Neutrophil (primary cell): ENCODE data around the gene SND1.

Source experiments
- H3K27ac ChIP-seq: fragments of 200-600 bp; sonication (generic); 2 replicates; pipeline ENCODE4 v1.5.1; 2016; ENCODE audit warnings: mild to moderate bottlenecking, moderate library complexity
- H3K27me3 ChIP-seq: fragments of 200-600 bp; sonication (generic); 2 replicates; pipeline ENCODE4 v1.6.0; 2016; ENCODE audit warnings: mild to moderate bottlenecking
- H3K36me3 ChIP-seq: fragments of 200-600 bp; sonication (generic); 2 replicates; pipeline ENCODE4 v1.5.1; 2017
- H3K4me1 ChIP-seq, 2 experiments: fragments of 200-600 bp in 1 of 2; sonication (generic) in 1 of 2; 1 replicate in 1 of 2; 2 replicates in 1 of 2; pipeline versions ENCODE4 v1.5.1 to v1.6.1; 2013 to 2016; ENCODE audit warnings: low read depth in 1 of 2, low read length in 1 of 2, mild to moderate bottlenecking in 1 of 2, moderate library complexity in 1 of 2; ENCODE audit not compliant: control insufficient read depth in 1 of 2, insufficient read depth in 1 of 2
- H3K4me3 ChIP-seq, 2 experiments: fragments of 200-600 bp in 1 of 2; sonication (generic) in 1 of 2; 1 replicate in 1 of 2; 2 replicates in 1 of 2; pipeline ENCODE4 v1.5.1; 2013 to 2016; ENCODE audit warnings: low read depth in 1 of 2, low read length in 1 of 2, mild to moderate bottlenecking in 1 of 2, moderate library complexity in 1 of 2
- H3K9me3 ChIP-seq: fragments of 200-600 bp; sonication (generic); 2 replicates; pipeline ENCODE4 v1.5.1; 2016
- CTCF ChIP-seq: fragments of 200-600 bp; sonication (generic); IDR thresholded peaks from 2 replicates; pipeline ENCODE4 v1.5.1; 2016; ENCODE audit warnings: antibody characterized with exemption

Gene SND1

GRCh38 chr7:127891144-127891543, 239.2 kb downstream of the SND1 start:
- Histone ChIP-seq H3K27me3 (no peaks in the 10 kb centered on the region), H3K4me3 (no peak overlapping the region), H3K9me3 (no peaks in the 10 kb centered on the region), H3K36me3 (no peaks in the 10 kb centered on the region), H3K4me1 (peaks cover 14 to 15% of the 10 kb centered on the region in 2 experiments), H3K27ac (peak overlapping the region; percentile 52)
- no peak for TF ChIP-seq CTCF

GRCh38 chr7:127891854-127892438, 240.0 kb downstream of the SND1 start:
- Histone ChIP-seq H3K27ac (no peak overlapping the region), H3K36me3 (no peaks in the 10 kb centered on the region), H3K4me3 (no peak overlapping the region), H3K4me1 (peaks cover 14 to 15% of the 10 kb centered on the region in 2 experiments), H3K27me3 (no peaks in the 10 kb centered on the region), H3K9me3 (no peaks in the 10 kb centered on the region)
- no peak for TF ChIP-seq CTCF

GRCh38 chr7:127892488-127893314, 240.7 kb downstream of the SND1 start:
- no peaks in the 10 kb centered on the region for H3K36me3 ChIP-seq
- H3K4me3 ChIP-seq, result no peak overlapping the region
- peaks cover 14 to 15% of the 10 kb centered on the region in 2 experiments for H3K4me1 ChIP-seq
- no peaks in the 10 kb centered on the region for H3K27me3 ChIP-seq
- no peak for TF ChIP-seq CTCF
- no peaks in the 10 kb centered on the region for H3K9me3 ChIP-seq
- H3K27ac ChIP-seq, result no peak overlapping the region

GRCh38 chr7:127893547-127893946, 241.6 kb downstream of the SND1 start:
- Histone ChIP-seq H3K9me3 (no peaks in the 10 kb centered on the region), H3K4me3 (no peak overlapping the region), H3K4me1 (peaks cover 14 to 15% of the 10 kb centered on the region in 2 experiments), H3K36me3 (no peaks in the 10 kb centered on the region), H3K27ac (no peak overlapping the region), H3K27me3 (no peaks in the 10 kb centered on the region)
- TF ChIP-seq CTCF, result no peak

- Histone ChIP-seq H3K9me3 (no peaks in the 10 kb centered on the region), H3K27ac (no peak overlapping the region), H3K4me1 (peaks cover 14 to 15% of the 10 kb centered on the region in 2 experiments), H3K4me3 (no peak overlapping the region), H3K27me3 (no peaks in the 10 kb centered on the region), H3K36me3 (no peaks in the 10 kb centered on the region)
- no peak for TF ChIP-seq CTCF
These were observed 242.6 kb downstream of the SND1 start for GRCh38 chr7:127894588-127894987.
